Neuronal stem cell (in vitro differentiated cells): ENCODE results near the gene RAPGEF2.

ENCODE experiments used
- DNase-seq: peaks from one replicate; pipeline ENCODE4 v3.0.0-alpha.2; 2013; ENCODE audit warnings: low spot score
- H2AFZ ChIP-seq: one replicate; pipeline ENCODE4 v1.6.1; 2013; ENCODE audit warnings: mild to moderate bottlenecking, low read length, inconsistent platforms
- H2AK5ac ChIP-seq: 2 replicates; pipeline ENCODE4 v1.6.1; 2013; ENCODE audit warnings: low read depth, mild to moderate bottlenecking, inconsistent platforms, low read length, moderate library complexity, mixed read lengths
- H2BK120ac ChIP-seq: 2 replicates; pipeline ENCODE4 v1.6.1; 2013; ENCODE audit warnings: low read depth, mild to moderate bottlenecking, inconsistent platforms, low read length, moderate library complexity, mixed read lengths
- H2BK12ac ChIP-seq: one replicate; pipeline ENCODE4 v1.6.1; 2013; ENCODE audit warnings: low read length, inconsistent platforms
- H2BK15ac ChIP-seq: 2 replicates; pipeline ENCODE4 v1.6.1; 2013; ENCODE audit warnings: mild to moderate bottlenecking, low read length, inconsistent platforms, mixed read lengths
- H2BK5ac ChIP-seq: one replicate; pipeline ENCODE4 v1.6.1; 2013; ENCODE audit warnings: inconsistent platforms, mild to moderate bottlenecking, low read length, moderate library complexity
- H3K14ac ChIP-seq: one replicate; pipeline ENCODE4 v1.6.1; 2013; ENCODE audit warnings: low read length, inconsistent platforms
- H3K18ac ChIP-seq: 2 replicates; pipeline ENCODE4 v1.6.1; 2013; ENCODE audit warnings: low read length, inconsistent platforms
- H3K23ac ChIP-seq: 2 replicates; pipeline ENCODE4 v1.6.1; 2013; ENCODE audit warnings: low read depth, mild to moderate bottlenecking, mixed read lengths, low read length, inconsistent platforms; ENCODE audit not compliant: poor library complexity
- H3K27ac ChIP-seq: replicated peaks from 3 replicates; pipeline ENCODE4 v1.5.1; 2013; ENCODE audit warnings: low read length, inconsistent platforms
- H3K27me3 ChIP-seq, 3 experiments: 2 replicates each; pipeline ENCODE4 v1.6.1; 2013; ENCODE audit warnings: low read length in 3 of 3, mild to moderate bottlenecking in 2 of 3, inconsistent platforms in 1 of 3, low read depth in 1 of 3, mixed read lengths in 1 of 3, moderate library complexity in 1 of 3; ENCODE audit not compliant: control insufficient read depth in 3 of 3, insufficient read depth in 3 of 3
- H3K36me3 ChIP-seq, 2 donors: replicated peaks in 1 of 2; 2 replicates each; pipeline ENCODE4 v1.6.1; 2013; ENCODE audit warnings: low read length in 2 of 2; ENCODE audit not compliant: control insufficient read depth in 2 of 2, insufficient read depth in 2 of 2
- H3K4ac ChIP-seq: 2 replicates; pipeline ENCODE4 v1.6.1; 2013; ENCODE audit warnings: inconsistent platforms, mild to moderate bottlenecking, low read length, moderate library complexity
- H3K4me1 ChIP-seq, 2 donors: 1 replicate in 1 of 2; 2 replicates in 1 of 2; pipeline ENCODE4 v1.6.1; 2013; ENCODE audit warnings: low read length in 2 of 2, low read depth in 1 of 2; ENCODE audit not compliant: control insufficient read depth in 2 of 2, insufficient read depth in 1 of 2
- H3K4me2 ChIP-seq: one replicate; pipeline ENCODE4 v1.6.1; 2013; ENCODE audit warnings: mild to moderate bottlenecking, low read length, inconsistent platforms; ENCODE audit not compliant: insufficient read depth, poor library complexity, severe bottlenecking
- H3K4me3 ChIP-seq, 2 donors: 2 replicates each; pipeline ENCODE4 v1.5.1; 2013; ENCODE audit warnings: low read length in 2 of 2, mild to moderate bottlenecking in 2 of 2, inconsistent platforms in 1 of 2, moderate library complexity in 1 of 2
- H3K79me1 ChIP-seq: one replicate; pipeline ENCODE4 v1.6.1; 2013; ENCODE audit warnings: low read depth, mild to moderate bottlenecking, inconsistent platforms, low read length, moderate library complexity
- H3K9ac ChIP-seq: one replicate; pipeline ENCODE4 v1.6.1; 2013; ENCODE audit warnings: mild to moderate bottlenecking, low read depth, low read length, inconsistent platforms; ENCODE audit not compliant: poor library complexity
- H3K9me3 ChIP-seq, 2 donors: replicated peaks in 1 of 2; 2 replicates each; pipeline versions ENCODE3 to v1.6.1; 2013; ENCODE audit warnings: low read length in 2 of 2, mild to moderate bottlenecking in 2 of 2, inconsistent platforms in 1 of 2, low read depth in 1 of 2, mixed read lengths in 1 of 2, moderate library complexity in 1 of 2; ENCODE audit not compliant: control insufficient read depth in 2 of 2, insufficient read depth in 1 of 2
- H4K8ac ChIP-seq: one replicate; pipeline ENCODE4 v1.6.1; 2013; ENCODE audit warnings: low read depth, mild to moderate bottlenecking, inconsistent platforms, low read length, moderate library complexity
- H4K91ac ChIP-seq: one replicate; pipeline ENCODE4 v1.6.1; 2013; ENCODE audit warnings: low read length, low read depth, mild to moderate bottlenecking, inconsistent platforms; ENCODE audit not compliant: poor library complexity
- WGBS, 2 donors: extraction: QIAGEN DNeasy Blood & Tissue Kit; methylation state at CpG; one replicate each; pipeline ENCODE4 v1.1.7; 2013; ENCODE audit warnings: missing lambda C conversion rate in 2 of 2, mixed read lengths in 1 of 2; ENCODE audit not compliant: insufficient read length in 2 of 2, insufficient replicate concordance in 1 of 2; ENCODE audit errors: extremely low coverage in 2 of 2; 5-methylcytosine and 5-hydroxymethylcytosine counted together

RAPGEF2 gene

GRCh38 chr4:159197885-159198269, 95.0 kb downstream of the RAPGEF2 start:
- no CpG with 5 or more reads among the region's 6 CpGs for WGBS, 2 donors
- no peak for DNase-seq
- Histone ChIP-seq H3K9ac (no peak overlapping the region), H3K4me1 (no peaks in the 10 kb centered on the region), H3K4ac (no peak overlapping the region), H3K27ac (no peak overlapping the region), H3K79me1 (no peaks in the 10 kb centered on the region), H3K9me3 (peaks cover 0 to 2% of the 10 kb centered on the region in 2 donors), H3K4me2 (no peak overlapping the region), H3K18ac (no peak overlapping the region), H2BK5ac (no peak overlapping the region), H3K27me3 (no peaks in the 10 kb centered on the region), H3K36me3 (peaks cover 2 to 6% of the 10 kb centered on the region in 2 donors), H2BK15ac (no peak overlapping the region), H2BK120ac (no peak overlapping the region), H2AK5ac (no peak overlapping the region), H4K8ac (no peak overlapping the region), H3K14ac (no peak overlapping the region), H4K91ac (no peak overlapping the region), H2AFZ (no peak overlapping the region), H3K4me3 (no peak overlapping the region), H2BK12ac (no peak overlapping the region), H3K23ac (no peak overlapping the region)

GRCh38 chr4:159199826-159200225, 96.9 kb downstream of the RAPGEF2 start:
- no peak overlapping the region for H4K91ac ChIP-seq
- H2AFZ ChIP-seq: no peak overlapping the region
- H4K8ac ChIP-seq: no peak overlapping the region
- no peak overlapping the region for H3K4me3 ChIP-seq
- H3K14ac ChIP-seq: no peak overlapping the region
- no peak overlapping the region for H3K23ac ChIP-seq
- H3K4me1 ChIP-seq: peaks cover 0 to 3% of the 10 kb centered on the region in 2 donors
- H2BK15ac ChIP-seq: no peak overlapping the region
- H3K79me1 ChIP-seq: no peaks in the 10 kb centered on the region
- WGBS, 2 donors: no CpG with 5 or more reads among the region's 1 CpG
- no peak overlapping the region for H3K27ac ChIP-seq
- H3K4me2 ChIP-seq: no peak overlapping the region
- H3K18ac ChIP-seq: no peak overlapping the region
- no peaks in the 10 kb centered on the region for H3K27me3 ChIP-seq
- no peak overlapping the region for H3K4ac ChIP-seq
- H2BK5ac ChIP-seq: no peak overlapping the region
- no peak overlapping the region for H2AK5ac ChIP-seq
- no peaks in the 10 kb centered on the region for H3K36me3 ChIP-seq
- H2BK120ac ChIP-seq: no peak overlapping the region
- H3K9ac ChIP-seq: no peak overlapping the region
- peaks cover 0 to 2% of the 10 kb centered on the region in 2 donors for H3K9me3 ChIP-seq
- no peak for DNase-seq
- no peak overlapping the region for H2BK12ac ChIP-seq

- Histone ChIP-seq H4K91ac (no peak overlapping the region), H2BK120ac (no peak overlapping the region), H3K9ac (no peak overlapping the region), H2AK5ac (no peak overlapping the region), H3K4me2 (no peak overlapping the region), H3K4ac (no peak overlapping the region), H3K14ac (no peak overlapping the region), H3K4me1 (peaks cover 0 to 3% of the 10 kb centered on the region in 2 donors), H3K23ac (no peak overlapping the region), H3K18ac (no peak overlapping the region), H3K79me1 (no peaks in the 10 kb centered on the region), H2BK5ac (no peak overlapping the region), H4K8ac (no peak overlapping the region), H3K27me3 (no peaks in the 10 kb centered on the region), H3K9me3 (peaks cover 0 to 2% of the 10 kb centered on the region in 2 donors), H2BK12ac (no peak overlapping the region), H2BK15ac (no peak overlapping the region), H2AFZ (no peak overlapping the region), H3K27ac (no peak overlapping the region), H3K36me3 (no peaks in the 10 kb centered on the region), H3K4me3 (no peak overlapping the region)
- WGBS, 2 donors: 100% methylated on average over 1 of the region's 6 CpGs; no CpG with 5 or more reads in 1 of the 2 donors
- no peak for DNase-seq
Measured at GRCh38 chr4:159201168-159201567, 98.3 kb downstream of the RAPGEF2 start.

GRCh38 chr4:159204566-159204965, 101.7 kb downstream of the RAPGEF2 start:
- Histone ChIP-seq H3K4me1 (peaks cover 0 to 3% of the 10 kb centered on the region in 2 donors), H3K4ac (no peak overlapping the region), H3K18ac (no peak overlapping the region), H4K91ac (no peak overlapping the region), H3K27ac (no peak overlapping the region), H2BK120ac (no peak overlapping the region), H3K4me3 (no peak overlapping the region), H3K4me2 (no peak overlapping the region), H3K14ac (no peak overlapping the region), H2BK5ac (no peak overlapping the region), H2AFZ (no peak overlapping the region), H3K36me3 (no peaks in the 10 kb centered on the region), H2AK5ac (no peak overlapping the region), H3K9ac (no peak overlapping the region), H3K23ac (no peak overlapping the region), H3K79me1 (no peaks in the 10 kb centered on the region), H2BK15ac (no peak overlapping the region), H3K9me3 (peaks cover 0 to 2% of the 10 kb centered on the region in 2 donors), H2BK12ac (no peak overlapping the region), H4K8ac (no peak overlapping the region), H3K27me3 (no peaks in the 10 kb centered on the region)
- no peak for DNase-seq
- no CpG with 5 or more reads among the region's 6 CpGs for WGBS, 2 donors
